GM19193 (cell line): ENCODE data around the gene VDR.

Experiments used
- POLR2A ChIP-seq: IDR thresholded peaks from 4 replicates; pipeline ENCODE4 v1.6.1; 2011; ENCODE audit not compliant: insufficient read depth, insufficient read length; ENCODE audit errors: extremely low read depth

The VDR gene

DNA sequence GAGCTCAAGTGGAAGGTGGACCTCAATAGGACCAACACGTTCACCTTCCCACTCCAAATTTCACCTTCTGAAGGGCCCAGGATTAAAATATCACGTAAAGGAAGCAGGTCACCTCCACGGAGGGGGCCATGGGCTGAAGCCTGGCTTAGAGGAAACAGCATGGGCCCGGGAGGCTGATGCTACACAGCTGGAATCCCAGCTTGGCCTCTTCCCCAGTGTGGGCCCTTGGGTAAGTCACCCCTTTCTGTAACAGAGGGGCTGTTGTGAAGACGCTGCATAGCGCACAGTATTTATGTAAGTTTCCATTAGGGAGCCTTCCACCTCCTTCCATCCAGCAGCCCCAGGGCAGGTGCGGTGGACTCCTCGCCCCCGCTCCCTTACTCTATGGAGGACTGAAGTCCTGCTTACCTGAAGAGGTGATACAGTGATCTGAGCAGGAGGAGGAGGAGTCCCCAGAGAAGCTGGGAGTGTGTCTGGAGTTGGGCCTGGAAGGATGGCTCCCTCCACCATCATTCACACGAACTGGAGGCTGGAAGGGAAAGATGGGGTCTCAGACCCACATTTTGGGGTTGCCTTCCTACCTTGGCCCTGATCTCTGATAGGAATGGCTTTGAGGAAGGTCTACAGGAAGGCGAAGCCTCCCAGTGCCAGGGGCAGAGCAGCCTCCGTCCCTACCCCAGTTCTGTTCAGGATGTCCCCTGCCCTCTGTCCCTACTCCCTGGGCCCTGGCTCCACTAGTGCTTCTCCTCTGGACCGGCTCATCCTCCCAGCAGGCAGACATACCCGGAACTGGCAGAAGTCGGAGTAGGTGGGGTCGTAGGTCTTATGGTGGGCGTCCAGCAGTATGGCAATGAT lies 47.8 kb downstream of the VDR start:
- TF ChIP-seq POLR2A = no peak

DNA sequence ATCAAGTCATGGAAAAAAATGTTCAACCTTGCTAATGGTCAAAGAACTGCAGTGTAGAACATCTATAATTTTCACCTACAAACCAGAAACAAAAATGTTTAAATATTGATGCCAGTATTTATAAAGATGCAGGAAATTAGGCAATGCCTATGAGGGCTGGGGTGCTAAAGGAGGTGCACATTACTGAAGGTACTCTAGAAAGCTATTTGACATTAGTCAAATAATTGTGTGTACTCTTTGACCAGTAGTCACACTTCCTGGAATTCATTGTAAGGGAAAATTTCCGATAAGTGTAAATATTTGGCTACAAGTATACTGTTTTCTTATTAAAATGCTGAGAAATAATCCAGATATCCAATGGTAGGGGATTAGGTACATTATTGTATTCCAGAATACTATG lies 48.7 kb downstream of the VDR start:
- TF ChIP-seq POLR2A = no peak

DNA sequence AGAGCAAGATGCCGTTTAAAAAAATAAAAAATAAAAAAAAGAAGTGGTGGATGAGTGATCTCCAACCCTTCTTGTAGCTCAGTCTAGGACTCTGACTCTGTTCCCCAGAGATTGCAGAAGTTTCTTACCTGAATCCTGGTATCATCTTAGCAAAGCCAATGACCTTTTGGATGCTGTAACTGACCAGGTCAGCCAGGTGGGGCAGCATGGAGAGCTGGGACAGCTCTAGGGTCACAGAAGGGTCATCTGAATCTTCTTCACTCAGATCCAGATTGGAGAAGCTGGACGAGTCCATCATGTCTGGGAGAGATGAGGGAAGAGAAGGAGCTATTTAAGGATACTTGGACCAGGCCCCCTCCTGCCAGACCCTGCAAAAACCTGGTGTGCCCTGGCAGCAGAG lies 49.3 kb downstream of the VDR start:
- no peak for TF ChIP-seq POLR2A

DNA sequence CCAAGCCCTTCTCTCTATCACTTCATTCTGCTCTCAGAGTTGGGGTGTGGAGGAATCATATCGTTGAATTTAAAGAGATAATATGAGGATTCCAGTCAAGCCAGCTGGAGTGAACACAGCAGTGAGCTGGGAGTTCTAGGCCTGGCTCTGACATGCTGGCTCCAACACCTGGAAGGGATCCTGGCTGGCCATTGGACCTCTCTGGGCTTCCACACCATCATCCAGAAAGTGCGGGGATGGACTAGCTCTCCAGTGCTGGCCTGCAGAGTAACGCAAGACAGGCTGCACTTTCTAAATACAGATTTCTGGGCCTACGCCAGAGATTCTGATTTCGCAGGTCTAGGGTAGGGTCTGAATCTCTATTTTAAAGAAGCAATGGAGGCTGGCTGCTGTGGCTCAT lies 50.3 kb downstream of the VDR start:
- no peak for TF ChIP-seq POLR2A

DNA sequence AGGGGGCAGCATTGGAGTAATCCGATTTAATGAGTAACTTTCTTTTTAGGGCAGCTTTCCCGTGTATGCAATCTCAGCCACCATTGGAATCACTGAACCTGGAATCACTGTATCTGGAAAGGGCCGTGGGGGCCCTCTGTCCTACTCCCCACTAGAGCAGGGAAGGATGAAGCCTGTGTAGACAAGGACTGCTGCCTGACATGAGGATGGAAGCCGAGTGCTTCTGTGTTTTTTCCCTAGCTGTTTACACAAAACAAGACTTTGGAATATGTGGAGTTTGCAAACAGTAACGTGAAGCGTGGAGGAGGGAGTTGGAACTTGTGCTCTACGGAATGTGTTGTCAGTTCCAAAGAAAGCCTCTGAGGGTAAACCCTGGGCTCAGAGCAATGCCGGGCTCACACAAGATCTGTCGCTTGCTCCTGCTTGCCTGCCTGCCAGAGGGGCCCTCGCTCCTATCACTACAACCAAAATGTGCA lies 52.7 kb downstream of the VDR start:
- TF ChIP-seq POLR2A = no peak

DNA sequence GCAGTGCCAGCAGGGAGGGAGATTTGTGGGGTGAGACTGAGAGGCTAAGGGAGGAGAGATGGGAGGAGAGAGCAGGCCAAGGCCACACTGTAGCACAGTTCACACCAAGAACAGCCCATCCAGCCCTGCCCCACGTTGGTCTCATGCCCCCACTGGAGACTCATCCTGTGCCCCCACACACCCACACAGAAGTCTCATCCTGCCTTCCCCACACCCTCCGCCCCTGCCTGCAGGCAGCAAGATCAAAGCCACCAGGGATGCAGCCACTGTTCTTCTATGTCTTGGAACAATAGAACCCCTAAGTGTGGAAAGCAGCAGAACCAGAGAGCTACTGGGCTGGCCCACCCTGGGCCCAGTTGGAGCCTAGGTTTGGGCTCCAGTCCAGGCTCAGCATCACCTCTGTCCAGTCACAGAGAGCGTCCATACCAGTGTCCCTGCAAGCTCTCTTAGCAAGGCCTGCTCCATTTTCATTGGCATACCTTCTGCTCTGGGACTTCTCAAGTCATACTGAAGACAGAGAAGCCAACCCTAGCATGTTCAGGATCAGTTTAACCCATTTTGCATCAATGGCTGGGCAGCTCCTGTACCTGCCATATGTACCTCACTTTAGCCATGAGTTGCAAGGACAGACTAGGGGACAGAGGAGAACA lies 53.4 kb downstream of the VDR start:
- no peak for TF ChIP-seq POLR2A

DNA sequence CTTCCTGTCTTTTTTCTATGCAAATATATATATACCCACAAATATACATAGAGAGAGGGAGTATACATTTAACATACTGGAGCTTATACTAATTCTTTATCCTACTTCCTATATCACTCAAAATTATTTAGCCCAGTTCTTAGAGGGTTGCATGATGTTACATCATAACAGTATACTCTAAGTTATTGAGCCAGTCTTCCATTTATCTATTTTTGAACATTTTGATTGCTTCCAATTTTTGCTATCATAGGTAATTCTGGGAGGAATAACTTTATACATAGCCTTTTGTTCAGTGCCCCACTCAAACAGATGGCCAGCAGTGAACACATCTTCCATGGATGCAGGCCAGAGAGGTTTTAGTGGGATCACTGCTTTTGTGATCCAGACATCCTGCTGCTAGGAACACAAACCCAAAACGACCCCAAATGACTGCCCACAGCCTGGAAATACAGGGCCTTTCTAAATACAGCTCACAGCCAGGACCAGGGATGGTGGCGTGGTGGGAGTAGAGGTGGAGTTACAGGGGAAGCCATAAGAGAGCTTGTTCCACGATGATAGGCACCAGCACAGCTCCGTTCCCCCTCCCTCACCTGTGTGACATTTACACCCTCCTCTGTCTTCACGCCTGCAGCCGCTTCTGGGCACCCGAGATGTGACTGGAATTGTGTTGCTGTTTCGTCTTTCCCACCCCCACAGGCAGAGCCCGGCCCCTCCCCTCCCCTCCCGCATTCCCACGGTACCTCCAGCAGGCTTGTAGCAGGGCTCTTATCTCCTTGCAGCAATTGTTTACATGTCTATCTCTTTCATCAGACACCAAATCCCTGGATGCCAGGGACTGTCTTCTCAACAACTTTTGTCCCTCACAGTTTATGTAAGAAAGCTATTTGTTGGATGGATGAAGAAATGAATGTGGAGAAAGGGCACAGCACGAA lies 54.4 kb downstream of the VDR start:
- TF ChIP-seq POLR2A = no peak

DNA sequence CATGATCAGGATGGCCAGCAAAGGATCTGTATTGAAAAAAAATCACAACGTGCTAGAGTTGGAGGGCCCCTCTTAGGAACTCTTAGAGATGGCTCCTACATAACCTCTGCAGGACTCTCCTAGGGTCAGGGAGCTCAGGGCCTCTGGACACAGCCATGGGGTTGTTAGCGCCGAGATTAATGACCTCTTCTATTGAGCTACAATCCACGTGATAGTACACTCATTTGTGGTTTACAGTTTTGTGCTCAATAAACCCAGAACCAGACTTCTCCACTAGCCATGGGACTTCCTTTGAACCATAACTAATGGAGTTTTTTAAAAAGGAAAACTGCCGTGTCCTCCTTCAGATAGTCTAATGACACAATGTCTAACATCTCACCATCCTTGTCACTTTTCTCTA lies 55.5 kb downstream of the VDR start:
- no peak for TF ChIP-seq POLR2A

DNA sequence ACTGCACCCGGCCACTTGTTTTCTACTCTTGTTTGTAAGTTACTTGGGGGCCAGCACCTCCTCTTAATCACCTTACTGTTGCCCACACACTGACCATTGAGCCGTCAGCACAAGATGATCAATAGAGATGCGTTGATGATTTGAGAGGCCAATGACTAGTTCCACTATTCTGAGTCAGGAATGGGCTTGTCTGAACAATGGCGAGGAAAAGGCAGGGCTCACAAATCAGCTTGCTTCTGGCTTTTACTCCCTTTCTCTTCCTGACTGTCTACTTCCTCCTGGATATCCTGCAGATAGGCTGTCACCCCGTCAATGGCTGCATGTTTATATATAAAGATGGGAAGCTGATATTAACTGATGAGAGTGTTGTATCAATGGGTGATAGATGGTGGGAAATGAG lies 55.9 kb downstream of the VDR start:
- no peak for TF ChIP-seq POLR2A

DNA sequence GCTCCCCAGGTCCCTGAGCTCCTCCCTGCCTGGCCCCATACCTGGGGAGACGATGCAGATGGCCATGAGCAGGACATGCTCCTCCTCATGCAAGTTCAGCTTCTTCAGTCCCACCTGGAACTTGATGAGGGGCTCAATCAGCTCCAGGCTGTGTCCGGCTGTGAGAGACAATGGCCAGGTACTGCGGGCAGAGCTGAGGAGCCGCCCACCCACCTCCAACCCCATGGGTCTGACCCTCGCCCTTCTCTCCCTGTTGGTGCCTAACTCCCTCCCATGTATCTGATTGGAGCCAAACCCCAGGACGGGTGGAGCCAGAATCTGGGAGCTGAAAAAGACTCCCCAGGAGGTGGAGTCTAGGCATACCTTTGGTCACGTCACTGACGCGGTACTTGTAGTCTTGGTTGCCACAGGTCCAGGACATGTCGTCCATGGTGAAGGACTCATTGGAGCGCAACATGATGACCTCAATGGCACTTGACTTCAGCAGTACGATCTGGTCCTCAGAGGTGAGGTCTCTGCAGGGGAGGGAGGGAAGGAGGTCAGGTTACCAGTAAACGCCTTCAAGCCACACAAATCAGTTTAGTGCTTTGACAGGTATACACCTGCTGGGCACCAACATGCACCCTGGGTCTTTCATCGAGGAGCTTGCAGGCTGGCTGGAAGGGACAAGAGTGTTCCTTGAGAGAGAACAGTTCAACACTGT lies 58.3 kb downstream of the VDR start:
- no peak for TF ChIP-seq POLR2A

DNA sequence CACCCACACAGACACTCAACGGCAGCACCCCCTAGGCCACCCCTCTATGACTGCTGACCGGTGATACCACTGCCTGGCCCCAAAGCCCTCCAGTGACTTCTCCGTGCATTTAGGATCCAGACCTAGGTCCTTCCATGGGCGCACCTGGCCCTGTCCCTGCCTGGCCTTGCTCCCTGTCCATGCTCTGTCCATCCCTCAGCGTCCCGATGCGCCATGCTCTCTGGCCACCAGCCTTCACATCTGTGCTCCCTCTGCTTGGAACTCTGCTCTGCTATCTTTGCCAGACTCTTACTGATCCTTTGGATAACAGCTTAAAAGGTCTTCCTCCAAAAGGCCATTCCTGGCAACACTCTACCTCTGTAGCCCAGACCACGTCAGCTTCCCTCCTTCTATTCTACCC lies 59.7 kb downstream of the VDR start:
- TF ChIP-seq POLR2A = no peak

DNA sequence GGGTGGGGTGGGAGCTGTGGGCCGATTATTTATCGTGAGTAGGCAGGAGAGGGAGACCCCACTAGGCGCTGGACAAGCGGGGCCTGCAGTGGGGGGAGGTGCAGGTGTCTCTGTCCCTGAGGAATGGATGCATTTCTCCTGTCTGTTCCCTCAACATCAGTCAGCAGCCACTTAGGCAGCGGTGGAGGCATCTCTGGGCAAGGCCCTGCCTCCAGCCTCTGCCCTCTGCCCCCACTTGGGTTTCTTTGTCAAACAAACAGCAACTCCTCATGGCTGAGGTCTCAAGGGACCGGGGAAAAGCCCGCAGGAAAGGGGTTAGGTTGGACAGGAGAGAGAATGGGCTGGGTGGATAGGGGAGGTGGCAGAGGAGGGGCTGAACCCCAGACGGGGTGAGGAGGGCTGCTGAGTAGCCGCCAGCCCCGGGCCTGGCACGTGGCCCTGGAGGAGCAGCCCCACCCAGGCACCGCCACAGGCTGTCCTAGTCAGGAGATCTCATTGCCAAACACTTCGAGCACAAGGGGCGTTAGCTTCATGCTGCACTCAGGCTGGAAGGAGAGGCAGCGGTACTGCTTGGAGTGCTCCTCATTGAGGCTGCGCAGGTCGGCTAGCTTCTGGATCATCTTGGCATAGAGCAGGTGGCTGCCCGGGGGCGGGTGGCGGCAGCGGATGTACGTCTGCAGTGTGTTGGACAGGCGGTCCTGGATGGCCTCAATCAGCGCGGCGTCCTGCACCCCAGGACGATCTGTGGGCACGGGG lies 60.4 kb downstream of the VDR start:
- no peak for TF ChIP-seq POLR2A

DNA sequence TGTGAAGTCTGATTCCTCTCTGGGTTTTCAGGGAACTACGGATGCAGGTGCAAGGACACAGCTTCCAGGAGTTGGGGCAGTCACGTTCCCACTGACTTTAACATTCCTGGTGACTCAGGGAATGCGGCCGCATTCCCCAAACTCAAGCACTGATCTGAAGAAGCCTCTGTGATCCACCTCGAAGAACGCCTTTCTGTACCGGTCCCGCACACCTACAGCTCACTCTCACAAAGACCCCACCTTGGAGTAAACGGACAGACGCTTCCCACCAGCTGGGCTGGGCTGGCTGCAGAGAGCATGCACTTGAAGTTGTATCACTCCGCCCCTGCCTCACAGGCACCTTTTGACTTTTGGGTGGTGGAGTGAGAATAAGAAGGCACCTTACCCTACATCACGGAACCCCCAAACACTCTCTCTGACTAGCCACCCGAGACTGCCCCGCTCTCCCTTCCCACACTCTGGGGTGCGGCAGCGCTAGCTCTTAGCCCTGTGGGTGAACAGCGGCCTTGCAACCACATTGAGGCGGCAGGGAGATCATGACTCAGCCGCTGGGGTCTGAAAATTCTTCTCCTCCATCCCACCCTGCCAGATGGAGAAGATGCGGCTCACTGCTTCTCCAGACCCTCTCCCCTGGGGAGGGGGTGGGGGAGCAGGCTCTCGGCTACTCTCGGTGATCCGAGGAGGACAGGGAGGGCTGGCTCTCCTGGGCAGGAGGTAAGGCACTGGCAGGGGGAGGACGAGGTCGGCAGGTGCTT lies 61.4 kb downstream of the VDR start:
- TF ChIP-seq POLR2A = no peak
